ENCODE results near the gene C16orf92. TPM values are rescaled to one million over a fixed set of nuclear protein-coding genes. Genes with fewer than 3 reads are reported as not detected.

C16orf92 gene
- total RNA-seq, 1 experiment from 2014 or later: not detected

- Mint-ChIP-seq H3K27me3 (ENCODE audit: low read depth) (no peaks in the 10 kb centered on the region), H3K4me1 (no peaks in the 10 kb centered on the region), H3K9me3 (no peaks in the 10 kb centered on the region), H3K4me3 (no peak overlapping the region), H3K27ac (no peak overlapping the region), H3K36me3 (peaks cover 62% of the 10 kb centered on the region)
- no peak for TF ChIP-seq ELF4 (CRISPR knock-in tag; IDR thresholded peaks at IDR 0.05; ENCODE audit: low read depth)
- ATAC-seq (no peak), DNase-seq (ENCODE audit: low spot score) (no peak)
- POLR2A ChIA-PET: interaction anchor here (0.6 kb wide), 1 partner anchor 13 kb away, joined by 4 read pairs; no protein-coding TSS in a partner anchor
- CTCF ChIA-PET: interaction anchor here (0.7 to 1.2 kb wide), 2 partner anchors 12 to 24 kb away, joined by 3 to 4 read pairs; partner anchors contain the start of gene TAOK2
Observed at GRCh38 chr16:29985271-29985811, 37.7 kb upstream of the C16orf92 start.

GRCh38 chr16:29986231-29986630, 36.8 kb upstream of the C16orf92 start:
- no peak for TF ChIP-seq ZNF512 (CRISPR knock-in tag; IDR thresholded peaks at IDR 0.05; ENCODE audit: borderline replicate concordance)
- no peak for TF ChIP-seq NFE2L1 (CRISPR knock-in tag; IDR thresholded peaks at IDR 0.05)
- TF ChIP-seq ZNF396 (CRISPR knock-in tag; IDR thresholded peaks at IDR 0.05; ENCODE audit: borderline replicate concordance): no peak
- no peak for TF ChIP-seq E2F4 (CRISPR knock-in tag; IDR thresholded peaks at IDR 0.05; ENCODE audit: borderline replicate concordance, low read depth)
- no peak for TF ChIP-seq ZSCAN18 (CRISPR knock-in tag; IDR thresholded peaks at IDR 0.05)
- TF ChIP-seq NR2C2 (CRISPR knock-in tag; IDR thresholded peaks at IDR 0.05): no peak
- no peak for TF ChIP-seq TEAD1 (CRISPR knock-in tag; IDR thresholded peaks at IDR 0.05)
- TF ChIP-seq ZNF532 (CRISPR knock-in tag; IDR thresholded peaks at IDR 0.05; ENCODE audit: borderline replicate concordance): no peak
- TF ChIP-seq SMAD3 (CRISPR knock-in tag; IDR thresholded peaks at IDR 0.05; ENCODE audit: borderline replicate concordance): no peak
- TF ChIP-seq HMGXB4 (CRISPR knock-in tag; IDR thresholded peaks at IDR 0.05): no peak
- TF ChIP-seq CBFB (CRISPR knock-in tag; IDR thresholded peaks at IDR 0.05; ENCODE audit: low read depth): no peak
- TF ChIP-seq JAZF1 (CRISPR knock-in tag; IDR thresholded peaks at IDR 0.05): no peak
- no peak for TF ChIP-seq AR (CRISPR knock-in tag; IDR thresholded peaks at IDR 0.05)
- no peak for TF ChIP-seq NFATC4 (CRISPR knock-in tag; IDR thresholded peaks at IDR 0.05)
- TF ChIP-seq SMAD4 (CRISPR knock-in tag; IDR thresholded peaks at IDR 0.05): no peak
- TF ChIP-seq CTCF (IDR thresholded peaks at IDR 0.05): no peak
- Mint-ChIP-seq H3K4me1 (no peaks in the 10 kb centered on the region), H3K27ac (no peak overlapping the region), H3K36me3 (peaks cover 57% of the 10 kb centered on the region), H3K4me3 (no peak overlapping the region), H3K27me3 (ENCODE audit: low read depth) (no peaks in the 10 kb centered on the region), H3K9me3 (no peaks in the 10 kb centered on the region)
- ATAC-seq: no peak
- ChIA-PET POLR2A (no interaction called here), CTCF (interaction anchor here (1.2 kb wide), 1 partner anchor 13 kb away, joined by 4 read pairs; the partner anchor contains the start of gene TAOK2)
- no peak for DNase-seq (ENCODE audit: low spot score)
